ENCODE measurements around the gene SEMA3A. TPM values are rescaled to one million over a fixed set of nuclear protein-coding genes. Genes with fewer than 3 reads are reported as not detected.
"Not testable (repeated sequence)": the region's sequence is repeated elsewhere in the genome, so short reads cannot be mapped to it uniquely, and the experiment has no call there.

Gene SEMA3A
- total RNA-seq, 1 donor from 2014 or later = 1.9 TPM

DNA sequence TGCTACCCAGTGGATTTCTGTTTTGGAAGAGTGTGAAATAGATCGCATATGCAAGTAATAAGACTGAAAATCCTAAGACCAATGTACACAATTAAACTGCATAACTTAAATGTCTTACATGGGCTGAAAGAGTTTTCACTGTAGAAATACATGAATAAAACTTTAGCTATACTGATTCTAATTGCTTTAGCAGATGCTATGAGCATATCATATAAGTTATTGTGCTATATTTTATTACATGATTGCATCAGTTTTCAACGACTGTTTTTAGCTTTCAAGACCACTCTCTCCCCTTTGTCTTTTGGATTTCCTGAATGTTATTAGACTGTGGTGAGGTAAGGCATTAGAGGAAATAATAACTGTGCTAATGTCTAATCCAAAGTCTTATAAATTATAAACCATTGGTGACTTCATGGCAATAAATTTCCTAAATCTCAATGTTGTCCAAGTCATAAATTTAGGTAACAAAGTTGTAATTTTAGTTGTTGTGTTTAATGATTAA is 124.5 kb downstream of the SEMA3A start:
- no peaks in the 10 kb centered on the region for H3K9me3 ChIP-seq (replicated peaks)
- DNase-seq = no peak
- H3K4me3 ChIP-seq = no peak overlapping the region
- TF ChIP-seq CTCF (IDR thresholded peaks at IDR 0.05; ENCODE audit: borderline replicate concordance) = no peak
- no peaks in the 10 kb centered on the region for H3K36me3 ChIP-seq
- intact Hi-C loops (cut with micrococcal nuclease) = no loop called here
- H3K27ac ChIP-seq (replicated peaks) = no peak overlapping the region
- H3K27me3 ChIP-seq (ENCODE audit: low read depth) = no peaks in the 10 kb centered on the region
- H3K4me1 ChIP-seq = no peaks in the 10 kb centered on the region

DNA sequence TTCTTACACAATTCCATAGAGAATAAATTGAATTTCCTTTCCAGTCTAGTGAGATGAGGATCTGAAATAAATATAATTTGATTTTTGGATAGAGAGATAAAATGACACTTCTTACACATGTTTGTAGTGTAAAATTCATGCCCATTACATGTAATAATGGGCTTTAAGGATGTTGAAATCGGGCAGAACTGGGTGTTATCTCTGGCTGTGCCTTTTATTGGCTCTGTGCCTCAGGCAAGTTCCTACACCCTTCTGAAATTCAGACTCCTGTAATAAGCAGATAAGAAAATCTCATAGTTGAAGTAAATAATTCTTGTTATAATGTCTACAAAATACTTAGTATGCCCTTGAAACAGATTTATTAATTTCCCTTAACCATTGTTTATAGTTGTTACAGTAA is 125.6 kb downstream of the SEMA3A start:
- H3K36me3 ChIP-seq = no peaks in the 10 kb centered on the region
- no peaks in the 10 kb centered on the region for H3K9me3 ChIP-seq (replicated peaks)
- no peaks in the 10 kb centered on the region for H3K4me1 ChIP-seq
- no peak for TF ChIP-seq CTCF (IDR thresholded peaks at IDR 0.05; ENCODE audit: borderline replicate concordance)
- intact Hi-C loops (cut with micrococcal nuclease) = no loop called here
- no peak overlapping the region for H3K4me3 ChIP-seq
- H3K27ac ChIP-seq (replicated peaks) = no peak overlapping the region
- DNase-seq = no peak
- no peaks in the 10 kb centered on the region for H3K27me3 ChIP-seq (ENCODE audit: low read depth)

DNA sequence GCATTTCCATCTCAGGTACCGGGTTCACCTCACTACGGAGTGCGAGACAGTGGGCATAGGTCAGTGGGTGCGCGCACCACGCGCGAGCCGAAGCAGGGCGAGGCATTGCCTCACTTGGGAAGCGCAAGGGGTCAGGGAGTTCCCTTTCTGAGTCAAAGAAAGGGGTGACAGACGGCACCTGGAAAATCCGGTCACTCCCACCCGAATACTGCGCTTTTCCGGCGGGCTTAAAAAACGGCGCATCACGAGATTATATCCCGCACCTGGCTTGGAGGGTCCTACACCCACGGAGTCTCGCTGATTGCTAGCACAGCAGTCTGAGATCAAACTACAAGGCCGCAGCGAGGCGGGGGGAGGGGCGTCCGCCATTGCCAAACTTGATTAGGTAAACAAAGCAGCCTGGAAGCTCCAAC is 132.1 kb downstream of the SEMA3A start:
- H3K4me3 ChIP-seq; DNase-seq; H3K36me3 ChIP-seq; intact Hi-C loops (cut with micrococcal nuclease); H3K4me1 ChIP-seq; H3K27ac ChIP-seq (replicated peaks); H3K9me3 ChIP-seq (replicated peaks); H3K27me3 ChIP-seq (ENCODE audit: low read depth): not testable (repeated sequence)

DNA sequence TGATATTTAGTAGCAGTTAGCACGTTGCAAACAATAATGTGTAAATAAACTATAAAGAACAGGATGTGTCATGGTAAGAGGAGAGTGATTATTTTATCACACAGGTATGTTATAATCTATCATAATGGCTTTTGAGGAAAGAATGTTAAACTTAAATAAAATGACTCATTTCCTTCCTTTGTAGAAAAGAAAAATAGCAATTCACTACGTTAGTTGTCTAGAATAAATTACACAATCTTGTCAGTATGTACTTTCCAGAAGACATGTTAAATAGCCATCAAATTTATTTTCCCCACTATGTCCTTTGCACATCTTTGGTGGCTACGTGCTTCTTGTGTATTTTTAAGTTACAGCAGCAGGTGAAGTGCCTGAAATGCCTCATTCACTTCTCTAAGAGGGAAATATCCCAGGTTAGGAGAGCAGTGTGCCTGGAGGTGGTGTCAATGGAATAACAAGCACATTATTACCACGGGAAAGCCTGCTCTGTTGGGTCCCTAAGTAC is 133.8 kb downstream of the SEMA3A start:
- Histone ChIP-seq H3K36me3 (no peaks in the 10 kb centered on the region), H3K4me1 (no peaks in the 10 kb centered on the region), H3K9me3 (replicated peaks) (no peaks in the 10 kb centered on the region), H3K4me3 (no peak overlapping the region), H3K27me3 (ENCODE audit: low read depth) (no peaks in the 10 kb centered on the region), H3K27ac (replicated peaks) (no peak overlapping the region)
- intact Hi-C loops (cut with micrococcal nuclease) = no loop called here
- no peak for TF ChIP-seq CTCF (IDR thresholded peaks at IDR 0.05; ENCODE audit: borderline replicate concordance)
- DNase-seq = no peak

DNA sequence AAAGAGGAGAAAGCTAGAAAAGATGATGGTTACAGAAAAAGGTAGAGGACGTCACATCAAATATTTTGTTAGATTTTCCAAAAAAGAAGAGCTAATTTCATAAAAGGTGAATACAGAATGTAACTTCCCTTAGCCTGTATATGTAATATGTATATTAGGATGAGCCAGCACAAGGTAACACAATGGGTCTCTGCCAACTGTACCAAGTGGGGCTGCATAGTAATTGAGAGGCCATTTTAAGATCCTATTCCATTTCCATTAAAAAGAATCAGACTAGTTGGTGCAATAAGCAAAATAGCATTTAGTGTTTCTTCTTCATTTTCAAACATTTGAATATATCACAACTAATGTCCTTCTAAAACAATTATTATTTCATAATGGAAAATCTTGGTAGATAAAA is 134.6 kb downstream of the SEMA3A start:
- H3K4me3 ChIP-seq = no peak overlapping the region
- no peaks in the 10 kb centered on the region for H3K27me3 ChIP-seq (ENCODE audit: low read depth)
- no peak for DNase-seq
- H3K36me3 ChIP-seq = no peaks in the 10 kb centered on the region
- TF ChIP-seq CTCF (IDR thresholded peaks at IDR 0.05; ENCODE audit: borderline replicate concordance) = no peak
- H3K4me1 ChIP-seq = no peaks in the 10 kb centered on the region
- H3K9me3 ChIP-seq (replicated peaks) = no peaks in the 10 kb centered on the region
- intact Hi-C loops (cut with micrococcal nuclease) = no loop called here
- H3K27ac ChIP-seq (replicated peaks) = no peak overlapping the region

DNA sequence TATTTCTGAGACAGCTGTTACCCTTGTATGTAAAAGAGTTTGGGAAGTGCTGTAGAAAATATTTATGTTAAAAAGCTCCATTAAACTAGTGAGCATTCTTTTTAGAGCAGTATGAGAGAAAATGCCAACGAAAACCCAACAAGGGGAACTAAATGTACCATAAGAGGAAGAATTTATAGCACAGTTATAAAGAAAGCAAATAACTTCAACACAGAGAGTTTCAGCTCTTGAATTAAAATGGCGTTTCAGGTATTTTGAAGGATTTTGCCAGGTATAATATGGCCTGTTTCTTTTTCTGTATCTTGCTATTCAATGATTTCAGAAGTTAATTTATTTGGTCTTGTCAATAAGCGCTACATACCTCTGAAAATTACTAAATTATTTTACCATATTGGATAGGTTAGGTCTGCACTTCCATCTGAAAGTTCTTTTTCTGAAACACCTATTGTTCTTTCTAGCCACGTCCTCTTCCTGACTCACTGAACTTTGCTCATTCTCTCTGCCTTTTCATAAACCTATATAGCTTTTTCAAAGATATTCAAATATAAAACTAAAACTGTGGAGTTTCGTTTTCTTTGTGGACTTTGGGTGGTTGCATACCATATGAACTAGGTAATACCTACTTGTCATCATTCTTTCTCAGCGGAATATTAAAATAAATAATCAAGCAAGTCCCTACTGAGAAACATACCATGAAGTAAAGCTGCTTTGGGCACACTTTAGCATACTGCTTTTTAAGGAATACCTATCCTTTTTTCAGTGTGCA is 136.1 kb downstream of the SEMA3A start:
- intact Hi-C loops (cut with micrococcal nuclease) = no loop called here
- no peaks in the 10 kb centered on the region for H3K4me1 ChIP-seq
- no peak overlapping the region for H3K27ac ChIP-seq (replicated peaks)
- DNase-seq = no peak
- no peaks in the 10 kb centered on the region for H3K9me3 ChIP-seq (replicated peaks)
- no peak overlapping the region for H3K4me3 ChIP-seq
- TF ChIP-seq CTCF (IDR thresholded peaks at IDR 0.05; ENCODE audit: borderline replicate concordance) = no peak
- H3K36me3 ChIP-seq = no peaks in the 10 kb centered on the region
- no peaks in the 10 kb centered on the region for H3K27me3 ChIP-seq (ENCODE audit: low read depth)

Data from left ventricle myocardium inferior (tissue), 1 donor.